WTC11 (cell line): ENCODE measurements around the gene TRIM42. TPM values are rescaled to one million over a fixed set of nuclear protein-coding genes. Genes with fewer than 3 reads are reported as not detected.

Experiments
- ATAC-seq: fragments of 200-7000 bp; cut with Tn5 transposase; 2 replicates; pipeline ENCODE4 v1.10.0; 2021; ENCODE audit warnings: mild to moderate bottlenecking, moderate library complexity
- CTCF ChIA-PET: fragments of 300-600 bp; sonication (Branson Sonifier 250); formaldehyde crosslinking; loops from one replicate; lab custom pipeline; 2021; ENCODE audit warnings: antibody characterized with exemption; lab: Charles Lee
- POLR2A ChIA-PET: fragments of 350-600 bp; sonication (Branson Sonifier 250); formaldehyde crosslinking; loops from one replicate; lab custom pipeline; 2021; ENCODE audit warnings: antibody characterized with exemption; lab: Charles Lee
- DNase-seq: peaks from one replicate; pipeline ENCODE4 v3.0.0; 2021; ENCODE audit warnings: low spot score
- H3K27ac Mint-ChIP-seq: 2 replicates; pipeline ENCODE4 v1.8.0; 2021; ENCODE audit warnings: mixed read lengths
- H3K27me3 Mint-ChIP-seq: 2 replicates; pipeline ENCODE4 v1.8.0; 2021; ENCODE audit warnings: low read depth, mild to moderate bottlenecking, moderate library complexity, mixed read lengths
- H3K36me3 Mint-ChIP-seq: 2 replicates; pipeline ENCODE4 v1.8.0; 2021; ENCODE audit warnings: mixed read lengths
- H3K4me1 Mint-ChIP-seq: 2 replicates; pipeline ENCODE4 v1.8.0; 2022; ENCODE audit warnings: mixed read lengths
- H3K4me3 Mint-ChIP-seq: 2 replicates; pipeline ENCODE4 v1.8.0; 2021; ENCODE audit warnings: mild to moderate bottlenecking, moderate library complexity, mixed read lengths
- H3K9me3 Mint-ChIP-seq: 2 replicates; pipeline ENCODE4 v1.8.0; 2021; ENCODE audit warnings: mixed read lengths
- CBFB ChIP-seq: sonication (generic); formaldehyde crosslinking; IDR thresholded peaks from 2 replicates; pipeline ENCODE4 v1.8.1; 2022; ENCODE audit warnings: mild to moderate bottlenecking, low read depth, missing genetic modification reagents
- ELF4 ChIP-seq: sonication (generic); formaldehyde crosslinking; IDR thresholded peaks from 2 replicates; pipeline ENCODE4 v1.8.1; 2022; ENCODE audit warnings: low read depth, mild to moderate bottlenecking, moderate library complexity, missing genetic modification reagents
- FOXJ3 ChIP-seq: sonication (generic); formaldehyde crosslinking; IDR thresholded peaks from 2 replicates; pipeline ENCODE4 v1.9.0; 2021; ENCODE audit warnings: missing genetic modification reagents, mild to moderate bottlenecking, borderline replicate concordance
- HMGXB4 ChIP-seq: sonication (generic); formaldehyde crosslinking; IDR thresholded peaks from 2 replicates; pipeline ENCODE4 v1.8.1; 2023; ENCODE audit warnings: mild to moderate bottlenecking, moderate library complexity, missing genetic modification reagents
- RELA ChIP-seq: sonication (generic); formaldehyde crosslinking; IDR thresholded peaks from 2 replicates; pipeline ENCODE4 v1.8.1; 2022; ENCODE audit warnings: missing genetic modification reagents, mild to moderate bottlenecking, borderline replicate concordance
- SMAD4 ChIP-seq: sonication (generic); formaldehyde crosslinking; IDR thresholded peaks from 2 replicates; pipeline ENCODE4 v1.8.0; 2022; ENCODE audit warnings: mild to moderate bottlenecking, missing genetic modification reagents
- TCF7 ChIP-seq: sonication (generic); formaldehyde crosslinking; IDR thresholded peaks from 2 replicates; pipeline ENCODE4 v1.8.0; 2022; ENCODE audit warnings: mild to moderate bottlenecking, low read depth, missing genetic modification reagents, moderate library complexity
- ZNF138 ChIP-seq: sonication (generic); formaldehyde crosslinking; conservative IDR thresholded peaks from 2 replicates; pipeline ENCODE4 v1.8.1; 2022; ENCODE audit warnings: mild to moderate bottlenecking, moderate library complexity, missing genetic modification reagents
- ZNF219 ChIP-seq: sonication (generic); formaldehyde crosslinking; IDR thresholded peaks from 2 replicates; pipeline ENCODE4 v1.8.0; 2023; ENCODE audit warnings: missing genetic modification reagents, mild to moderate bottlenecking, borderline replicate concordance
- ZNF396 ChIP-seq: fragments of 250-450 bp; sonication (Bioruptor Pico); IDR thresholded peaks from 2 replicates; pipeline ENCODE4 v1.8.0; 2021; ENCODE audit warnings: mild to moderate bottlenecking, moderate library complexity, borderline replicate concordance
- ZSCAN18 ChIP-seq: fragments of 250-450 bp; sonication (Bioruptor Pico); IDR thresholded peaks from 2 replicates; pipeline ENCODE4 v2.1.2; 2022; ENCODE audit warnings: mild to moderate bottlenecking, moderate library complexity
- total RNA-seq: library from RNA; stranded (reverse); gene quantifications from 3 replicates; pipeline ENCODE4 v1.2.3, GENCODE V29; 2021
- TF ChIP-seq, protein P1 (sequence below): sonication (generic); formaldehyde crosslinking; IDR thresholded peaks from 2 replicates; pipeline ENCODE4 v1.8.0; 2022; ENCODE audit warnings: mild to moderate bottlenecking, missing genetic modification reagents
- TF ChIP-seq, protein P2 (sequence below): sonication (generic); formaldehyde crosslinking; IDR thresholded peaks from 2 replicates; pipeline ENCODE4 v1.8.1; 2022; ENCODE audit warnings: missing genetic modification reagents, borderline replicate concordance
- TF ChIP-seq, protein P3 (sequence below): fragments of 250-450 bp; sonication (Bioruptor Pico); IDR thresholded peaks from 2 replicates; pipeline ENCODE4 v1.9.0; 2021; ENCODE audit warnings: moderate library complexity, mild to moderate bottlenecking, inconsistent platforms, borderline replicate concordance
- TF ChIP-seq, protein P4 (sequence below): sonication (generic); formaldehyde crosslinking; IDR thresholded peaks from 2 replicates; pipeline ENCODE4 v1.8.1; 2023; ENCODE audit warnings: mild to moderate bottlenecking, missing genetic modification reagents

TRIM42 gene
- total RNA-seq, 1 experiment from 2014 or later: not detected

DNA sequence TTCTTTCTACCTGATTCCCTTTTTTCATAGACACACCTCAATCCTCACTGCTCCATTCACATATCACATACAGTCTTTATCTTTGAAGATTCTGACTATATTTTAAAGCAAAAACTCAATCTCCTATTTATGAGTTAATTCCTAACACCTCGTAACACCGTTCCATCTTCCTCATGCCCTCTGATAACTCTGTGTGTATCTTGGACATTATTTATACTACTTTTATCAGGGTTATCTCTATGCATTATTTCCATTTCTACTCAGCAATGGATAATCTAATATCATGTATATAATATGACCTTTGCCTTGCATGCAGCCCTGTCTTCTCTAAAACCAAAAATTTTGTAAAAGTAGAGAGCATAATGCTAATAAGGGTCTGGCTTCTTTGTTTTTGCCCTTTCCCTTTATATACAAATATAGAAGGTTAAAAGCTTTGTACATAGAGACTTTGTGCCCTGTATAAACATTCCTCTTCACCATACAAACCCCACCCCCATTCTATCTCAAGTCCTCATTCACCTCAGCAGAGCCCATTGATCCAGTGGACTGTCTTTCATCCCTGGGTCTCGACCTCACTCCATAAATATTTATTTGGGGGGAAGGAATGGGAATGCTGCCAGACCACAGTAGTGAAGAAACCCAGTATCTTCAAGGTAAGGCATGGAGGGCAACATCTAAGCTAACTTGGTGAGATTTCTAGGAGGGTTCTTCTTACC lies 21.8 kb downstream of the TRIM42 start (continued):
- TF ChIP-seq ELF4 (no peak), HMGXB4 (CRISPR knock-in tag) (no peak), RELA (CRISPR knock-in tag) (no peak), TCF7 (CRISPR knock-in tag) (no peak)

DNA sequence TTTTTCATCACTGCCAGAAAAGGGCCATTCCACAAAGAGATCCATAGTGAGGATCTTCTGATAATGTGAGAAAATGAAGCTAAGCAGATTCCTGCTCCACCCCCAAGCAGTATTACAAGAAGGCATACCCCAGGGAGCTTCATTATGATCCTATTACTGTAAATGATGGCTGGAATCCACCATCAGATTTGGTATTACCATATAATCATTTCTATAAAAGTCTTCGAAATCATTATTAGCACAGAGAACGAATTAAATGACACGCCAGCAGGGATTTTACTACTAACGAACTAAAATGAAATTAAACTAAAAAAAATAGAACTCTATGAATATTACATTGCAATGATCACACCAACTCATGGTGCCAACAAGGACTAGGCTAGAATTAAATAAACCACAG lies 24.4 kb downstream of the TRIM42 start:
- Mint-ChIP-seq H3K36me3 (peaks cover 16% of the 10 kb centered on the region), H3K4me1 (no peaks in the 10 kb centered on the region), H3K27me3 (peaks cover 3% of the 10 kb centered on the region), H3K4me3 (no peak overlapping the region), H3K9me3 (peaks cover 31% of the 10 kb centered on the region), H3K27ac (no peak overlapping the region)
- ChIA-PET POLR2A (no interaction called here), CTCF (interaction anchor here (0.7 kb wide), 1 partner anchor 1182 kb away, joined by 3 read pairs; no protein-coding TSS in a partner anchor)
- DNase-seq (no peak), ATAC-seq (no peak)
- TF ChIP-seq CBFB (CRISPR knock-in tag): no peak
- no peak for TF ChIP-seq ZNF396 (CRISPR knock-in tag)
- TF ChIP-seq ZNF138 (CRISPR knock-in tag): no peak
- TF ChIP-seq, protein P1, sequence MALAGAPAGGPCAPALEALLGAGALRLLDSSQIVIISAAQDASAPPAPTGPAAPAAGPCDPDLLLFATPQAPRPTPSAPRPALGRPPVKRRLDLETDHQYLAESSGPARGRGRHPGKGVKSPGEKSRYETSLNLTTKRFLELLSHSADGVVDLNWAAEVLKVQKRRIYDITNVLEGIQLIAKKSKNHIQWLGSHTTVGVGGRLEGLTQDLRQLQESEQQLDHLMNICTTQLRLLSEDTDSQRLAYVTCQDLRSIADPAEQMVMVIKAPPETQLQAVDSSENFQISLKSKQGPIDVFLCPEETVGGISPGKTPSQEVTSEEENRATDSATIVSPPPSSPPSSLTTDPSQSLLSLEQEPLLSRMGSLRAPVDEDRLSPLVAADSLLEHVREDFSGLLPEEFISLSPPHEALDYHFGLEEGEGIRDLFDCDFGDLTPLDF (CRISPR knock-in tag): no peak
- TF ChIP-seq FOXJ3 (CRISPR knock-in tag): no peak
- TF ChIP-seq ZSCAN18 (CRISPR knock-in tag): no peak
- TF ChIP-seq, protein P2, sequence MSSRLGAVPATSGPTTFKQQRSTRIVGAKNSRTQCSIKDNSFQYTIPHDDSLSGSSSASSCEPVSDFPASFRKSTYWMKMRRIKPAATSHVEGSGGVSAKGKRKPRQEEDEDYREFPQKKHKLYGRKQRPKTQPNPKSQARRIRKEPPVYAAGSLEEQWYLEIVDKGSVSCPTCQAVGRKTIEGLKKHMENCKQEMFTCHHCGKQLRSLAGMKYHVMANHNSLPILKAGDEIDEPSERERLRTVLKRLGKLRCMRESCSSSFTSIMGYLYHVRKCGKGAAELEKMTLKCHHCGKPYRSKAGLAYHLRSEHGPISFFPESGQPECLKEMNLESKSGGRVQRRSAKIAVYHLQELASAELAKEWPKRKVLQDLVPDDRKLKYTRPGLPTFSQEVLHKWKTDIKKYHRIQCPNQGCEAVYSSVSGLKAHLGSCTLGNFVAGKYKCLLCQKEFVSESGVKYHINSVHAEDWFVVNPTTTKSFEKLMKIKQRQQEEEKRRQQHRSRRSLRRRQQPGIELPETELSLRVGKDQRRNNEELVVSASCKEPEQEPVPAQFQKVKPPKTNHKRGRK (CRISPR knock-in tag): no peak
- TF ChIP-seq SMAD4 (CRISPR knock-in tag): no peak
- no peak for TF ChIP-seq ZNF219 (CRISPR knock-in tag)
- no peak for TF ChIP-seq ELF4
- TF ChIP-seq, protein P3, sequence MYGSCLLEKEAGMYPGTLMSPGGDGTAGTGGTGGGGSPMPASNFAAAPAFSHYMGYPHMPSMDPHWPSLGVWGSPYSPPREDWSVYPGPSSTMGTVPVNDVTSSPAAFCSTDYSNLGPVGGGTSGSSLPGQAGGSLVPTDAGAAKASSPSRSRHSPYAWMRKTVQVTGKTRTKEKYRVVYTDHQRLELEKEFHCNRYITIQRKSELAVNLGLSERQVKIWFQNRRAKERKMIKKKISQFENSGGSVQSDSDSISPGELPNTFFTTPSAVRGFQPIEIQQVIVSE: no peak
- TF ChIP-seq, protein P4, sequence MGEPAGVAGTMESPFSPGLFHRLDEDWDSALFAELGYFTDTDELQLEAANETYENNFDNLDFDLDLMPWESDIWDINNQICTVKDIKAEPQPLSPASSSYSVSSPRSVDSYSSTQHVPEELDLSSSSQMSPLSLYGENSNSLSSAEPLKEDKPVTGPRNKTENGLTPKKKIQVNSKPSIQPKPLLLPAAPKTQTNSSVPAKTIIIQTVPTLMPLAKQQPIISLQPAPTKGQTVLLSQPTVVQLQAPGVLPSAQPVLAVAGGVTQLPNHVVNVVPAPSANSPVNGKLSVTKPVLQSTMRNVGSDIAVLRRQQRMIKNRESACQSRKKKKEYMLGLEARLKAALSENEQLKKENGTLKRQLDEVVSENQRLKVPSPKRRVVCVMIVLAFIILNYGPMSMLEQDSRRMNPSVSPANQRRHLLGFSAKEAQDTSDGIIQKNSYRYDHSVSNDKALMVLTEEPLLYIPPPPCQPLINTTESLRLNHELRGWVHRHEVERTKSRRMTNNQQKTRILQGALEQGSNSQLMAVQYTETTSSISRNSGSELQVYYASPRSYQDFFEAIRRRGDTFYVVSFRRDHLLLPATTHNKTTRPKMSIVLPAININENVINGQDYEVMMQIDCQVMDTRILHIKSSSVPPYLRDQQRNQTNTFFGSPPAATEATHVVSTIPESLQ: no peak
